ENCODE results near the gene FAHD1.
"Not testable (repeated sequence)": the region's sequence is repeated elsewhere in the genome, so short reads cannot be mapped to it uniquely, and the experiment has no call there.

The FAHD1 gene

GRCh38 chr16:1789643-1790045, 37.4 kb upstream of the FAHD1 start:
- no peak for DNase-seq (ENCODE audit: low read depth in 2 of 2)

- DNase-seq (ENCODE audit: low read depth in 2 of 2), result no peak
Observed at GRCh38 chr16:1790261-1790610, 36.8 kb upstream of the FAHD1 start.

GRCh38 chr16:1790611-1791255, 36.3 kb upstream of the FAHD1 start:
- no peak for DNase-seq (ENCODE audit: low read depth in 2 of 2)

GRCh38 chr16:1791256-1791942, 35.6 kb upstream of the FAHD1 start:
- DNase-seq (ENCODE audit: low read depth in 2 of 2), result no peak

GRCh38 chr16:1791943-1792812, 34.8 kb upstream of the FAHD1 start:
- no peak for DNase-seq (ENCODE audit: low read depth in 2 of 2)

GRCh38 chr16:1792836-1793577, 34.0 kb upstream of the FAHD1 start:
- no peak for DNase-seq (ENCODE audit: low read depth in 2 of 2)

- no peak for DNase-seq (ENCODE audit: low read depth in 2 of 2)
Observed at GRCh38 chr16:1793578-1794220, 33.3 kb upstream of the FAHD1 start, which contains the start of gene IGFALS. IGFALS (minus strand) TSS chr16:1793705; CDS start chr16:1793652, 53 bp downstream.

- no peak for DNase-seq (ENCODE audit: low read depth in 2 of 2)
Observed at GRCh38 chr16:1794221-1794871, 32.7 kb upstream of the FAHD1 start.

GRCh38 chr16:1794908-1795666, 31.9 kb upstream of the FAHD1 start:
- no peak for DNase-seq (ENCODE audit: low read depth in 2 of 2)

- not testable (repeated sequence) for DNase-seq (ENCODE audit: low read depth in 2 of 2)
Observed at GRCh38 chr16:1799263-1799662, 27.7 kb upstream of the FAHD1 start.

- no peak for DNase-seq (ENCODE audit: low read depth in 2 of 2)
Observed at GRCh38 chr16:1800701-1801100, 26.3 kb upstream of the FAHD1 start.

GRCh38 chr16:1807626-1808025, 19.4 kb upstream of the FAHD1 start:
- no peak for DNase-seq (ENCODE audit: low read depth in 2 of 2)

- DNase-seq (ENCODE audit: low read depth in 2 of 2), result no peak
Observed at GRCh38 chr16:1808691-1809090, 18.3 kb upstream of the FAHD1 start.

- no peak for DNase-seq (ENCODE audit: low read depth in 2 of 2)
Observed at GRCh38 chr16:1809281-1809801, 17.7 kb upstream of the FAHD1 start.

GRCh38 chr16:1810106-1810505, 16.9 kb upstream of the FAHD1 start:
- no peak for DNase-seq (ENCODE audit: low read depth in 2 of 2)

GRCh38 chr16:1810536-1810935, 16.5 kb upstream of the FAHD1 start:
- no peak for DNase-seq (ENCODE audit: low read depth in 2 of 2)

GRCh38 chr16:1812732-1813163, 14.3 kb upstream of the FAHD1 start:
- peak; percentile 47 to 60 for DNase-seq (ENCODE audit: low read depth in 2 of 2)

- DNase-seq (ENCODE audit: low read depth in 2 of 2), result no peak
Observed at GRCh38 chr16:1815461-1815860, 11.5 kb upstream of the FAHD1 start.

- no peak for DNase-seq (ENCODE audit: low read depth in 2 of 2)
Observed at GRCh38 chr16:1816396-1817275, 10.4 kb upstream of the FAHD1 start.

Measured in stimulated activated CD4-positive, alpha-beta T cell treated with anti-CD3 and anti-CD28 coated beads, Interleukin-15, amount 100 ng/mL, for 48 hours (primary cell).